ENCODE results near the gene NPC1.
A peak's percentile ranks its signal among the peaks of the same experiment; 100 is the strongest.
"Not testable (repeated sequence)": the region's sequence is repeated elsewhere in the genome, so short reads cannot be mapped to it uniquely, and the experiment has no call there.

NPC1 gene

DNA sequence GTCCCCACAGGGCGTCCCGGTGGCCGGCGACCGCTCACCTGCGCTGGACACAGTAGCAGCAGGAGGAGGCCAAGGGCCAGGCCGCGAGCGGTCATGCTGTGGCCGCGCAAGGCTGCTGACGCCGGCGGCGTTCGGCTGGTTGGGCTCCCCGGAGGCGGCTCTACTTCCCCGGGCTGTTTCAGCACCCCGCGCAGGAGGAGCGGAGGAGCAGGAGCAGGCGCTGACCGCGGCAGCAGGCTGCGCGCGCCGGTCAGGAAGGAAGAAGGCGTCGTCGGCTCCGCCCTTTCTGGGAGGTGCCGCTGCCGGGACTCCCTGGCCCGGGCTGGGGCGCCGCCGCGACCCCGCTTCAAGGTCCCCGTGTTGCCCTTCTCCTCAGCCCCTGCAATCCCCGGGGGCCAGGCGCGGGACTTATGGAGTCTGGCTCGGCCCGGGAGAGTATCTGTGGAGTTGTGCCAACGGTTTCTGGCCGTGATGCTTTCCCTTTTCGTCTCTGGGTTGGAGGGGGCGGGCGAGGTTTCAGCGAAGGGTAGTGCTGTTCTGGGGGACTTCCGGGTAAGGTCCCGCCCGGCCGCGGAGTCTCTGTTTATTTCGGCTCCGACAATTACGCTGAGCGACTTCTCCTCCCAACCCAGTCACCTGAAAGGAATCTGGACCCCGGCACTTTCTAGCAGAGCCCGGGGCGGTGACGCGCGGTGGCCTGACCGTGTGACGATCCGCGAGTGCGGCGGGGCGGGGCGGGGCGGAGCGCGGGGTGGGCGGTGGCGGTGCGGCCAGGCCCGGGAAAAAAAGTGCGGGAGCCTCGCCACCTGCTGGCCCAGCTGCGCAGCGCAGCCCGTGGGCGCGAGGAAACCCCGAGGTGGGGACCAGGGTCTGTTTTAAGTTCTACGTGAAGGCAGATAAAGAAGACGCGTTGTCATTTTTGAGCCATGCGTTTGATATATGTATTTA, at the start of gene NPC1:
NPC1 (minus strand) TSS at position 258 of the 948 bp plus-strand sequence; CDS start at position 95, 163 bp downstream.
- peak; percentile 94 for DNase-seq

DNA sequence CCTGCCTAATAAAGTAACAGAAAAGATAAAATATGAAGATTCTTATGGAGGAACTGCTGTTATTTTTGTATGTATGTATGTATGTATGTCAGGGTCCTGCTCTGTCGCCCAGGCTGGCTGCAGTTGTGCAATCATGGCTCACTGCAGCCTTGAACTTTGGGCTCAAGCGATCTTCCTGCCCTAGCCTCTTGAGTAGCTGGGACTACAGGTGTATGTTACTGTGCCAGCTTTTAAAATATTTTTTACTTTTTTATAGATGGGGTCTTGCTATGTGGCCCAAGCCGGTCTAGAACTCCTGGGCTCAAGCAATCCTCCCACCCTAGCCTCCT, 49.7 kb upstream of the NPC1 start:
- no peak for DNase-seq

DNA sequence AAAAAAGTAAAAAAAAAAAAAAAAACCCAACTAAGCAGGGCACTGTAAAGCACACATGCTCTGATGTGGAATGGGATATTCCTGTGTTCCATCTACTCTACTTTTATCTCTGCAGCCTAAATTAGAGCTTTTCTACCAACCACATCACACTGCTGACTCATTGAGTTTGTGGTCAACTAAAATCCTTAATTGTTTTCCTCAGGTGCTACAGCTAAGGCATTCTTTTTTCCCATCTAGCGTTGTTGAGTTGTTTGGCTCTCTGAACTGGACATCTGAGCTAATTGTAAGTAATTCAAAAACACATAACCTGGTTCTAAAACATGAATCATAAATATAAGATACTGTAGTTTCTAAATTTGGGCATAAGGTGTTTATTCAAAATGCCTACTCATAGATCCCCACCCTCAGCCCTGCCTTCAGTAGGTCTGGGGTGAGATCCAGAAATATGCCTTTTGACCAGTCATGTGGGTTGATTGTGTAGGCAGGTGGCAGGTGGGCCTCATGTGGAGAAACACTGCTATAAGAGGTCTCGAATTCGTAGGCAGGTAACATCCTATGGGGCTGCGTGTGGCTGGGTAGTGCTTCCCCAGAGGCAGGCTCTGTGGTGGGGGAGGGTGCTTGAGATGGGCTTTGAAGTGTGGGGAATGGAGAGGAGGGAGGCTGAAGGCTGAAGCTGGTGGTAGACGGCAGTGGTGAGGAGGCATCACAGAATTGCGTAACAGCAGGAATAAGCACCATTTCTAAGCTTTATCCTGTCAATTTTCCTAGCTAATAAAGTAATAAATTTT, 49.2 kb upstream of the NPC1 start:
- DNase-seq = no peak

DNA sequence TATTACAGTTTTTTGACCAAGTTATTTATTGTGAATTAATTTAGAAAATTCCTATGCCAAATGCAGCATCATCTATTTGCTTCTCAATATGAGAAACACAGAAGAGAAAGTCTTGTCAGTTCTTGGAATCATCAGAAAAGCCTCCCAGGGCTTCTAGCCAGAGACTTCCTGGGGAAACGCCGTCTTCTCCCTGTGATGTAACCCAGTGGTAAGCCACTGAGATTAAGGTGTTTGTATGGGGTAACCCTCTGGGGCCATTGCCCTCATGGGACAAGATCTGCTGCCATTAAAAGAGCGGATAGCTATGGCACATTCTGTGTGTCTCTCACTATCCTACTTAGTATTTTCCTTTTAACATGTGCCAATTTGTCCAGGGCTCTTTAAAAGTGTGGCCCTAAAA, 48.4 kb upstream of the NPC1 start:
- no peak for DNase-seq

DNA sequence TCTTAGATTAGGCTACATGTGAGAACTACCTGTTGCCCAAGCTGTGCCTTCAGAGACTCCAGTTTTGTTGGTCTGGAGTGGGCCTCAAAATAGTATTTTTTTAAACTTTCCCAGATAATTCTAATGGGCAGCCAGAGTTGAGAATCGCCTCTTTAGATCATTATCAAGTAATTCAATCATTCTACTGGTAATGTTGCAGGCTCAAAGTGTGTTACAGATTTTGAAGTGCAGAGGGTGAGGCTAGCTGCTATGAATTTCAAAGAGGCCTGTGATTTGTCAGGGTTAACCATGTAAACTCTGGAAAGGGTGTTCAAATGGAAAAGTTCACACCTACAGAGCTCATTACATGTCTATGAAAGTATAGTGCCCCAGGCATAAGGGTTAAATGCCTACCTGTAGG, 46.3 kb upstream of the NPC1 start:
- DNase-seq = no peak

DNA sequence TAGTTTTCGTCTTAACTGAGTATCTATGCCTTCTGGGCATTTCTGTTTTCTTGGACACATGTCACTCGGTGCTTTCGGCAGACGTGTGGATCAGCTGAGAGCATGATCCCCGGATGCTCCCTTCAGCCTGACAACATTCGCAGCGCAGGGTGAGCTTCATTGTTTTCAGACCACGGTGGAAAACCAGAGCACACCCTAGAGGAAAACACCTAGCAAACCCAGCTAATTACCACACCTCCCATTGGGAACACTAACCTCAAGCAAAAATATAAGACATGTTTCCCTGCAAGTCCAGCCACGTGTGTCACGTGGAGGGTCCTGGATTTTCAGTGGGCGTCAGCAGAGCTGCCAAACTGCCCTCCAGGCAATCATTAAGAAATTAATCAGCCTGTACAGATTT, 45.4 kb upstream of the NPC1 start:
- no peak for DNase-seq

DNA sequence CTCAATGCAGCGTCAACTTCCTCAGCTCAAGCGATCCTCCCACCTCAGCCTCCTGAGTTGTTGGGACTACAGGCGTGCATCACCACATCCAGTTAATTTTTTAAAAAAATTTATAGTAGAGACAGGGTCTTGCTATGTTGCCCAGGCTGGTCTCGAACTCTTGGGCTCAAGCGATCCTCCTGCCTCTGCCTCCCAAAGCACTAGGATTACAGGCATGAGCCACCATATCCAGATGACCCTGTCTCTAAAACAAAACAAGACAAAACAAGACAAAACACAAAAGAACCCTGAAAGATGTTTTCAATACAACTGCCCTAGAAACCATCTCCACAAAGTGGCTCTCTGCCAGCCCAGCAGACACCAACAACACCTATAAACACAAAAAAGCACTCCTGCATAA, 45.0 kb upstream of the NPC1 start:
- no peak for DNase-seq

DNA sequence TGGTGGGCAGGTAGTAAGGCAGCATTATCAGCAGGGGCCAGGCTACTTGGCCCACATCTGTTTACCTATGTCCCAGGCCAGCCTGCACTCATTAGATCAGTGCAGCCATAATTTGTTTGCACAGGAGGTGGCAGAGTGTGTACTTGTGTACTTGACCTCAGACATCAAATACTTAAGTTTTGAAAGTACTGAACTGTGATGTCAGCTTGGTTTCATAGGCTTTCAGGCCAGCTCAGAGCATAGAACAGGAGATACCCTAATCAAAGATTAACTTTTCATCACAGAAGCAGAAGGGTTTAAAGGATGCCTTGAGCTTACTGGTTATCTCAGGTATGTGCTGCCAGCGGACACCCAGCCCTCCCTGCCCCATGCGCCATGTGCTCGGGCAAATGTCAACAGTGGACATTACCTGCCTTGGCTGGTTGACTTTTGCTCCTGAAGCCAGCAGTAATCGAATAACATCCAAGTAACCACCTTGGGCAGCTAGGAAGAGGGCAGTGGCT, 43.2 kb upstream of the NPC1 start:
- no peak for DNase-seq

DNA sequence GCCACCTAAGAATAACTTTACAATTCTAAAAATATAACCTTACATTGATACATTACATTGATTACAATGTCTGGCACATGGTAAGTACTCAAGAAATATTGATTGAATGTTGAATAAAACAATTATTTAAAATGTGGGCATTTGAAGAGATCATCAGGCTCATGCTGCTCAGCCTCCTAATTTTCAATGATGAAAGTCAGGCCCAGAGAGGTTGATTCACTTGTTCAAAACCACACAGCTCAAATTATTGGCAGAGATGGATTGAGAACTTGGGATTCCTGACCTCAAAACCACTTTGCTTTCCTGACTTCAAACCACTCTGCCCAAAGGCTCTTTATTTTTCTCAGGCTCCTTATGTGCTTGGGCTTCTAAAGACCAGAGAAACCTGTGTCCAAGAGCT, 41.7 kb upstream of the NPC1 start:
- no peak for DNase-seq

DNA sequence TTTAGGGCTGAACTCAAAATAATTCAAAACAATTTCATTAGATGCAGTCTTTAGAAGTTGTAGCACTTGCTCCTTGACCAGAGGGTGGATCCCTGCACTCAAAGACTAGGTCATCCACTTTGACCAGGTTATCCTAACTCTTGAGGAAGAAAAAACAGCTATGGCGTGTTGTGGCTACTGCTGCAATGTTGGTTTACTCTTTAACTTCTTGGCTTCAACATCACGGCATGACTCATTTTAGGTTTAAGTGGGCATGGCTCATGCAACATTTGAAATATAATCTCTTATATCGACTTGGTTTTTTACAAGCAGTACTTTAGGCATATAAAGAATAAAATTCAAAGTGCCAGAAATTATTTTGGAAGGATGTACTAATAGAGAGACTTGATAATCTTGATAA, 41.0 kb upstream of the NPC1 start:
- DNase-seq = no peak

DNA sequence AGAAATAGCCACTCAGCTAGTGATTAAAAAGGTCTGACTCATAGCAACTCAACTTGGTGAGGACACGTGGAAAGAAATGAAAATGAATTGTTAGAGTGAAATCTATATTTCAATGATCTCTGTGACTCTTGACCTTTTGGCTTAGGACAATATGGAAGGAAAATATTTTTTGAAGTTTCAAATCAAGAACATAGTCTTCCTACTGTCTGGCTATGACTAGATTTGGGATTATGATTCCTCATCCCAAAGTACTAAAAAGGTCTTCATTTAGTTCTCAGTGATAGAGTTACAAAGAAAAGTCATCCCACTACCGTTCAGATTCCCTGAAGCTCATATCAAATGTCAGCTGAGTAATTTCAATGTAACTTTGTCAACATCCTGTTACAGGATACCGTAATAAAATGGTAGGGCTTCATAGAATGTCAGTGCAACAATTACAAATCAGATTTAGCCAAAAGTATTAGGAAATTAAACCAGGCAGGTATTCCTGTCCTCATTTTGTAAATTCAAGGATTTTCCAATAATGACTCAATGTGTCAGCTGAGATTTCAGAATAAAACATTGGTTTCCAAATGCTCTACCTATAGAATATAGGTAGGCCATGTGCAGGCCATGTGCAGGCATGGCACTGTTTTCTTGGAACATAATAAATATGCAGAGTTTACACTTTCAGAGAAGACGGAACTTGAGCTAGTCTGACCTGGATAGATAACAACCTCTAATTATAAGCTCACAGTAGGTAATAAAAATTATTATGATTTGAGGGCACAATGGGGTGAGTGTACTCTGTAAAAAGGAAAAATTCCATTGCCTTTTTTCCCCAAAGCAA, 40.4 kb upstream of the NPC1 start:
- no peak for DNase-seq

DNA sequence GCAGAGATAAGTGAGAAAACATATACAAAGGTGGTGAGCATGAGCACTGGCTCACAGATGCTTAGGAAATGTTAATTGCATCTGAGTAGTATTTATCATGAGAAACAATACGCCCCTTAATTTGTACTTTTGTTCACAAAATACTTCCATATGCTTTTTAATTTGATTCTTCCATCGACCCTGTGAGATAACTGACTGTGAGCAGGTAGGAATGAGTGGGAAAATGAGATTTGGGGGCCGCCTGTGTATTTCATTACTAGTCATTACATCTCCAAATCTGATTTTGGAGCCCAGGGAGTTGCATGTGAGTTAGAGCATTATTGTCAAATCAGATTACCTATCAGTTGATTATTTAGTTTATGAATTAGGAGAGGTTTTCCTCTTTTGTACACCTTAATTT, 36.7 kb upstream of the NPC1 start:
- DNase-seq = no peak

DNA sequence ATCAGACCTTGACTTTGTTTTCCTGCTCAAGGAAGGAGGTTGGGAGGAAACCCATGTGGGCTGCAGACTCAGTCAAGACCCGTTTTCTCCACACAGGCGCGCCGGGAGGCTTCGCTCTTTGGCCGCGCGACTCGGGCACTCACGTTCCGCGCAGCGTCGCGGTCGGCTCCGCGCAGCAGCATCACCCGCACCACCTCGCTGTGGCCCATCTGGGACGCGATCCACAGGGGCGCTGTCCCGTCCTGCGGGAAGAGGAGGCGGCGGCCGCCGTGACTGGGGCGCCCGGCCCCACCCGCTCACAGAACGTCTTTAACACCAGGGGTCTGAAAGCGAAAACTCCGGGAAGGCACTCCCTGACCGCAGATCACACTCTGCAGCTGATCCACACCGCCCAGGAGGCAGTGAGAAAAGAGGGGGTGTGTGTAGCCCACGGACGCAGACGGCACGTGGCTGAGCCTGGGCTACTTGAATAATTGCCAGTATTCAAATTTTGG, 33.1 kb upstream of the NPC1 start:
- peak; percentile 31 for DNase-seq

DNA sequence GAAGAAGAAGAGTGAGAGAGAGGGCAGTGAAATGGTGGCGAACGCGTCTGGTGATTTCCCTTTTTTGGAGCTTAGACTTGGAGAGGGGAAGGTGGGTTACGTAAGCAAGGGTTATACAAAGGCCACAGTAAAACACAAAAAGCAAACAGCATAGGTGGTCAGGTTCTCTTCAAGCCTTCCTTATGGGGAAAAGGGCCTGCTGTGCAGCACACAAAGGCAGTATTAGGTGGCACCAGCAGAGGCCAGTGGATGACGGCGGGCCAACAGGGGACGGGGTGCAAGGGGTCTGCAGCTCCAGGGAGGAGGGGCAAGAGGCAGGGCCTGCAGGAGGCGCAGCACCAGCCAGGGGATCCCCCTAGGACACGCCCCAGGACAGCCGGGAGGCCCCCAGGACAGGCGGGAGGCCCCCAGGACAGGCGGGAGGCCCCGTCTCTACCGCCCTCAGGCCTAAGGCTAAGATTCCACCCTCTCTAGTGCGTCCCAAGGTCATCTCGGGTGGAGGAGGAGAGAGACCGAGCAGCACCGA, 32.6 kb upstream of the NPC1 start:
- DNase-seq = peak; percentile 5

DNA sequence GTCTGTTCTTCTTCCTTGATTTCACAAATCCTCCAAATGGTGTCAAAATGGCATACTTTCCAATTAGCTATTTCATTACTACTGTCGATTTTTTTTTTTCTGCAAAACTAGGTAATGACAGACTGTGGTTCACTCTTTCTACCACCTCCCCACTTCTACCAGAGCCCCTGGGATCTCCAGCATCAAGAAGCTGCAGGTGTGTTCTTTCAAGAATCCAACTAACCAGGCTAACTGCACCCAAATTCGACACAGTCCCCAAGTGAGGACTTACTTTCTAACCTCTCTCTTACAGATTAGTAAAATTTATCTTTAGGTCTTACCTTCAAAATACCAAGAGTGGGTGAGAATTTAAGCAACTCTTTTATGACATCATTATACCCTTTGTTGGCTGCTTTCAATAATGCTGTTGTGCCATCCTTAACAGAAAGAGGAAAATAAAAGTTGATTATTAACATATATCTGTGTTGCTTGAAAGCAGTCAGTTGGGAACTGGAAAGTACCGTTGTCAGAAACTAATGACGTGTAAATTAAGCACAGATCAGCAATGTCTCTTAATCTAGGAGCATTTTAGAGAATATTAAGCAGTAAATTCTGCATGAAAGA, 31.2 kb upstream of the NPC1 start:
- no peak for DNase-seq

DNA sequence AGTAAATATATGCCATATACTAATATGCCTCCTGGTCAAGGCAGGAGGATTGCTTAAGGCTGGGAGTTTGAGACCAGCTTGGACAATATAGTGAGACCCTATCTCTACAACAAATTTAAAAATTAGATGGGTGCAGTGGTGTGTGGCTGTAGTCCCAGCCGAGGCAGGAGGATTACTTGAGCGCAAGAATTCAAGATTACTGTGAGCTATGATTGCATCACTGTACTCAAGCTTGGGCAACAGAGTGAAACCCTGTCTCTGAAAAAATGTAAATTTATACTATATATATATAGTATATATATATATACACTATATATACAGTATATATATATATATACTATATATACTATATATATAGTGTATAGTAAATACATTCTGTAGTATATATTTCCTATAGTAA, 30.0 kb upstream of the NPC1 start:
- DNase-seq = no peak

DNA sequence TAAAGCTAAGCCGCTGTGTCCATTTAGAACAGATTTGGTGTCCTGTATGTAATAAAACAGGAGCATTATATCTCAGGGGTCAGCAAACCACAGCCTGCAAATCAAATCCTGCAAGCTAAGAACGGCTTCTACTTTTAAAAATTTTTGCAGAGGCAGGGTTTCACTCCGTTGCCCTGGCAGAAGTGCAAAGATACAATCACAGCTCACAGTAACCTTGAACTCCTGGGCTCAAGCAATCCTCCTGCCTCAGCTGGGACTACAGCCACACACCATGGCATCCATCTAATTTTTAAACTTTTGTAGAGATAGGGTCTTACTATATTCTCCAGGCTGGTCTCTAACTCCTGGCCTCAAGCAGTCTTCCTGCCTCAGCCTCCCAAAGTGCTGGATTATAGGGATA, 28.6 kb upstream of the NPC1 start:
- DNase-seq = no peak

DNA sequence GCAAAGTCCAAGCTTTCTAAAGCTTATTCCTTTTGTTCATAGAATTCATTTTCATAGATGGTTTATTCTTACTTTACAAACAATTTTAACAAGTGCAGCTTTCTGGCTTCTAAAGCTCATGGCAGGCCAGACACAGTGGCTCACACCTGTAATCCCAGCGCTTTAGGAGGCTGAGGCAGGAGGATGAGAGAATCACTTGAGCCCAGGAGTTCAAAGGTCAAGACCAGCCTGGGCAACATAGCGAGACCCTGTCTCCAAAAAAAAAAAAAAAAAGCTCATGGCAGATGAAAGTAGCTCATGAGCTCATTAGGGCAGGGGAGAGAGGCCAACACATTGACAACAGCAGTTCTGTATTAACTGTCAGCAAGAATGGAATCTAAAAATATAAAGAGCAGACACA, 28.1 kb upstream of the NPC1 start:
- DNase-seq = no peak

DNA sequence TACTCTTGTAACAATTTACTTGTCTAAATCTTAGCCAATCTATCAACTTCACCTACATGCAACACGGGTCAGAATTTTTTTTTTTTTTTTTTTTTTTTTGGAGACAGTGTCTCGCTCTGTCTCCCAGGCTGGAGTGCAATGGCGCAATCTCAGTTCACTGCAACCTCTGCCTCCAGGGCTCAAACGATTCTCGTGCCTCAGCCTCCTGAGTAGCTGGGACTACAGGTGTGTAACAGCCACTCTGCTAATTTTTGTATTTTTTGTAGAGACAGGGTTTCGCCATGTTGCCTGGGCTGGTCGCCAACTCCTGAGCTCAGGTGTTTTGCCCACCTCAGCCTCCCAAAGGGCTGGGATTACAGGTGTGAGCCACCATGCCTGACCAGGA, 26.8 kb upstream of the NPC1 start:
- not testable (repeated sequence) for DNase-seq

DNA sequence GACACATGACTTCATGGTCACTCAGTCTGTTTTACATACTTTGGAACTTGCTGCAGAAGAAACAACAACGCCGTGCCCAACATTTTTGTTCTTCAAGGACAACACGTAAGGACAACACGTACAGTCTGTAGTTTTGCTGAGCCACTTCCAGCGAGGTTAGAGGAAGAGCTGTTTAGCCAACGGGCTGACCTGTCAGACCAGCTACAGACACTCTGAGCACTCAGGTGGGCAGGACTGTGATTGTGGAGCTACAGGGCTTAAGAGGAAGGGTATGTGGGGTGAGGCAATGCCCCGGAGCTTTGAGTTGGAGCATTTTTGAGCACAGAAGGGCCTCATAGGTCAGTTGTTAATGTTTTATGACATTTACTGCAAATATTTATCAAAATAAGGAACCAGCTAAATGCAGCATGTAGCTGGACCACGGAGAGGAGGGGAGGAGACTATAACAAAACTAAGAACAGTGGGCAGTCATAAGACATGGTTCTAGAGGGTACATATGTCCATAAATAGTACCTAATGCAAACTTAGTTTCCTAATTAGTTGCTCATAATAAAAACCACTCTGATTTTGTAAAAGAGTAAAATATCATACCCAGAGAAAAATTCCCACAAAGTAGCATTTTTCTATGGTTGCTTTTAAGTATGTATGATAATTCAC, 26.3 kb upstream of the NPC1 start:
- no peak for DNase-seq

DNA sequence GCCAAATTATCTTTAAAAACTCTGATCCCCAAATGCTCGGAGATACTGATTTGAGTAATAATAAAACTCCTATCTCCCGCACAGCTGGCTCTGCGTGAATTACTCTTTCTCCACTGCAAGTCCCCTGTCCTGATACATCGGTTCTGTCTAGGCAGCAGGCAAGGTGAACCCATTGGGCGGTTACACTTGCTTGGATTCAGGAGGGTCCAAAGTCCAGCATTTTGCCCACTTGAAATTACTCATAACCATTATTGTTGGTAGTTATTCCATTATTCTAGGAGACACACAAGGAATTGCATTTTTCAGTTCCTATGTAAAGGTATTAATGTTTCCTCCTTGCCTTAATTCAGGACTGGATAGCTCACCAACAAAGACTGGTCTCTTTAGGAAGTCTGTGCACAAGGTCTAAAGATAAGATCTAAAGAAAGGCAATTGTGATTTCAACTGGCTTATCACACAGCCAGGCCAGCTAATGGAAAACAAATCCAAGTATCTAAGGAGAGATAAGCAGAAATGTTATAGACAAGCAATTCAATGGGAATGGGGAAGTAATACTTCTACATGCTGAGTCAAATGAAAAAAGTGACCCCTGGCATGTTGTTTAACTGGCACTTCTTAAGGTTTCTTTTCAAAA, 23.2 kb upstream of the NPC1 start:
- DNase-seq = no peak

Measured in stimulated activated CD4-positive, alpha-beta T cell treated with anti-CD3 and anti-CD28 coated beads, Interleukin-15, amount 100 ng/mL, for 24 hours (primary cell).